Fibroblast of peridontal ligament (primary cell): ENCODE results near the gene RTCA.
"Not testable (repeated sequence)": the region's sequence is repeated elsewhere in the genome, so short reads cannot be mapped to it uniquely, and the experiment has no call there.

ENCODE experiments used
- DNase-seq: peaks from one replicate; pipeline ENCODE4 v3.0.0-alpha.2; 2010; ENCODE audit errors: extremely low read depth

Gene RTCA

GRCh38 chr1:100308777-100309176, 42.8 kb downstream of the RTCA start:
- DNase-seq: peak; percentile 31

DNA sequence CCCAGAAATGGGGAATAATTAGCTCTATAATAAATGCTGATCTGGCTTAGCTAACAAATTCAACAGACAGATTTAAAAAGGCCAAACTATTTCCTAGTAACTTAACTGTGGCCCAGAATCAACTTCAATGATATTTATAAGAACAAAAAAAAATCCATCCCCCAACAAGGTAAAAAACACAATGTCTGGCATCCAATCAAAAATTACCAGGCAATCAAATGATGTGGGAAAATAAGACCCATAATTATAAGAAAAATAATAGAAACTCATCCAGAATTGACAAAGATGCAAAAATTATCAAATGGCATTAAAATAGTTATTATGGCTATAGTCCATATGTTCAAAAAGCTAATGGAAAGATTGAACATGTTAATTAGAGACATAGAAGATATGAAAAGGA, 43.8 kb downstream of the RTCA start:
- DNase-seq: no peak

- no peak for DNase-seq
These were observed 47.4 kb downstream of the RTCA start for GRCh38 chr1:100313382-100313781.

DNA sequence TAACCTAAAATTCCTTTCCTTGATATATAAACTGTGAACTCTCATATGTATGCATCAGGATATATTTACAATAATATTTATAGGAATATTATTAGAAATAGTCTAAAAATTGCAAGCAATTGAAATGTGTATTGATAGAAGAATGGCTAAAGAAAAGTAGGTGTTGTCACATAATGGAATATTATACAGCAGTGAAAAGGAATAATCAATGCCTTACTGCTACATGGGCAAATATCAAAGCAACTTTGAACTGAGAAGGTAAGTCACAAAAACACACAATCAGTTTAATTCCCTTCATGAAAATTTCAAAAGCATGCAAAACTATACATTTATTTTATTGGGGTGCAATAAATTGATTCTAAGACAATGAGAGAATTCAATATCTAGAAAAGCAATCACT, 50.6 kb downstream of the RTCA start:
- no peak for DNase-seq

DNA sequence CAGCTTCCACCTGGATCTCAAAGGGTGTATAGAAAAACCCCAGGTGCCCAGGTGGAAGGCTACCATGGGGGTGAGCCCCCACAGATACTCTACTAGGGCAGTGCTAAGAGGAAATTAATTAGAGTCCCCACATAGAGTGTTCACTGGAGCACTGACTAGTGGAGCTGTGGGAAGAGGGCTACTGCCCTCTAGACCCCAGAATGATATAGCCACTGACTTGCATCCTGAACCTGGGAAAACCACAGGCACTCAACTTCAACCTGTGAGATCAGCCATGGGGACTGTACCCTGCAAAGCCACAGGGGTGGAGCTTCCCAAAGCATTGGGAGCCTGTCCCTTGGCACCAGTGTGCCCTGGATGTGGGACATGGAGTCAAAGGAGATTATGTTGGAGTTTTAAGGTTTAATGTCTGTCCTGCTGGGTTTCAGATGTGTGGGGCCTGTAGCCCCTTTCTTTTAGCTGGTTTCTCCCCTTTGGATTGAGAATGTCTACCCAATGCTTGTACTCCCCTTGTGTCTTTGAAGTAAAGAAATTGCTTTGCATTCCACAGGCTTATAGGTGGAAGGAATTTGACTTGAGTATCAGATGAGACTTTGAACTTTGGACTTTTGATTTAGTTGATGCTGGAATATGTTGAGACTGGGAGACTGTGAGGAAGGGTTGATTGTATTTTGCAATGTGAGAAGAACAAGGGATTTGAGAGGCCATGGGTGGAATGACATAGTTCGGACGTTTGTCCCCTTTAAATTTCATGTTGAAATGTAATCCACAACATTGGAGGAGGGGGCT, 54.5 kb downstream of the RTCA start:
- no peak for DNase-seq

GRCh38 chr1:100321100-100321493, 55.1 kb downstream of the RTCA start:
- DNase-seq: no peak

DNA sequence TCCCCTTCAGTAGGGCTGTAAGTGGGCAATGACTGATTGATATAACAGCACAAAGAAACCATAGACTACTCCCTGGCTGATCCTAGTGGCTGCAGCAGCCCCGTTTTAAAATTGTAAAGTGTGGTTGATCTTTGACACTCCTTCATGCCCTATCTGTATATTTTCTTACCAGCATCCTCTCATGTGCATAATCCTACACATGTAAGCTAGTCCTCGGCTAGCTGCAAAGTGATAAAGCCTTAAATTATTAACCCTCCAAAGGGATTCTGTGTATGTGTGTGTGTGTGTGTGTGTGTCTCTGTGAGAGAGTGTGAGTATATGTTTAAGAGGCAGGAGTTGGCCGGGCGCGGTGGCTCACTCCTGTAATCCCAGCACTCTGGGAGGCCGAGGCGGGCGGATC, 55.5 kb downstream of the RTCA start:
- no peak for DNase-seq

- DNase-seq: peak; percentile 43
These were observed 56.6 kb downstream of the RTCA start for GRCh38 chr1:100322436-100323211.

GRCh38 chr1:100323419-100324106, 57.5 kb downstream of the RTCA start:
- DNase-seq: no peak

GRCh38 chr1:100325415-100326324, 59.7 kb downstream of the RTCA start:
- no peak for DNase-seq

GRCh38 chr1:100326325-100326670, 60.3 kb downstream of the RTCA start:
- not testable (repeated sequence) for DNase-seq

- no peak for DNase-seq
These were observed 62.1 kb downstream of the RTCA start for GRCh38 chr1:100328133-100328532.

GRCh38 chr1:100331146-100331545, 65.1 kb downstream of the RTCA start:
- not testable (repeated sequence) for DNase-seq

DNA sequence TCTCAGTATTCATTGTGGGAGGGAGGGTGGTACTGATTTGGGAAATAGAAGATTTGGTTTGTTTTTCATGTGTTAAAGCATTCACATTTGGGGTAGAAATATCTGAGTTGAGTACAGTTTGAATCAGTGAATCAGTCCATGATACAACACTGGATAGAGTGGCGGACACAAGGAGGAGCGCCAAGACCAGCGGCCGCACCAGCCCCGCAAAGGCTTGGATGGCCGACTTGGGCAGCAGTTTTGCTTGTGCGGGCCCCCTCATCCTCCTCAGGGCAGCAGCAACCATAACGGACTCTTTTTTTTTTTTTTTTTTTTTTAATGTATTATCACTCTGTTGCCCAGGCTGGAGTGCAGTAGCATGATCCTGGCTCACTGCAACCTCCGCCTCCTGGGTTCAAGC, 66.3 kb downstream of the RTCA start:
- DNase-seq: no peak

DNA sequence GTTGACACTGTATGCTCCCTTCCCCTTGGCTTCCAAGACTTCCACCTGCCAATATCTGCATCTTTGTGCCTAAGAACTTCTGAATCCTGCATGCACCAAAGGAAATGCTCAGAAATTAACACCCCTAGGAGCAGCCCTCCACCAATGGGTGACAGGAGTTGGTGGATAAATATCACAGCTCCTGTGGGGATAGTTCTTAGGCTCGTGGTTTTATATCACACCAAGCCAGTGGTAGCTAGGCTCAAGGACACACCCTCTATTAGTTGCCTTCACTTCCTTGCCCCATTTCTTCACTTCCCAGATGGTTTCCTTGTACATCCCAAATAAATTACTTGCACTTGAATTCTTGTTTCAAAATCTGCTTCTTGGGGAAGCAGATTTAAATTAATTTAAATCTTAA, 69.4 kb downstream of the RTCA start:
- no peak for DNase-seq

GRCh38 chr1:100337878-100338277, 71.9 kb downstream of the RTCA start:
- not testable (repeated sequence) for DNase-seq

DNA sequence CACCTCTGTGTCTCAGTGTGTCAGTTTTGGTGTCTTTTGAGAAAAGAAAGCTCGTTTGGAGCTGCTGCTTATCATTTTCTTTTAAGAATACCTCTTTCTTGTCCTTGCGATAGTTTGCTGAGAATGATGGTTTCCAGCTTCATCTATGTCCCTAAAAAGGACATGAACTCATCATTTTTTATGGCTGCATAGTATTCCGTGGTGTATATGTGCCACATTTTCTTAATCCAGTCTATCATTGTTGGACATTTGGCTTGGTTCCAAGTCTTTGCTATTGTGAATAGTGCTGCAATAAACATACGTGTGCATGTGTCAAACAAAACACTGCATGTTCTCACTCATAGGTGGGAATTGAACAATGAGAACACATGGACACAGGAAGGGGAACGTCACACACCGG, 73.7 kb downstream of the RTCA start:
- DNase-seq: not testable (repeated sequence)

DNA sequence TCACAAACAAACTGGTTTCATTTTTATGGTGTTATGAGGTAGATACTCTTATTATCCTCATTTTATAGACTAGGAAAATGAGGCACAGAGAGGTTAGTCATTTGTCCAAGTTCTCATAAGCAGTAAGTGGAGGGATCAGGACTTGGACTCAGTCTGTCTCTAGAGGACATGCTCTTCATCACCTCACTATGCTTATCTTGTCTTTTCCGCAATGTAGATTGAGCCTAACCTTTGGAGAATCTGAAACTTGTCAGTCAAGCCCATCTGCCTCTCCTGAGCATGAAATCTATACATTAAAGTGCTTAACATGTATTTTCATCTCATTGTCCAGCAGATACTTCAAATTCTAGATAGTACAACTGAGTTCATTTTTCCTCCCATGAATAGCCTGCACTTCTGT, 74.5 kb downstream of the RTCA start:
- no peak for DNase-seq

DNA sequence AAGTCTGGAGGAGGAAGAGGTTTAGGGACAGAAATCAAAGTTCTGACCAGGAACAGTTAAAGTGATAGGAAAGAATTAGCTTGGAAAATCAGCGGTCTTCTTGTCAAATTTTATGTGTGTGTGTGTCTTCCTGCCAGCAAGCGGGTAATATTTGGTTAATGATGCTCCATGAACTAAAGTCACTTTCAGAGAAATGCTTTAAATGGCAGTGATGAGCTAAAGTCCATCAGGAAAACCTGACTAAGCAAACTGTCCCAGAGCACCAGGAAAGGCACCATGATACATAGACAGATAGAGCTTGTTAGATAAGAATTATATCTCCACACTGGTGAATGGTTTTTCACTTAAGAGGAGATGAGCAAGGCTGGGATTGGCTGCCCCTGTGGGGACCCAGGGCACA, 76.3 kb downstream of the RTCA start:
- no peak for DNase-seq
